GM18951 (cell line): ENCODE measurements around the gene ZNF146.
"Not testable (repeated sequence)": the region's sequence is repeated elsewhere in the genome, so short reads cannot be mapped to it uniquely, and the experiment has no call there.

Experiments
- POLR2A ChIP-seq: IDR thresholded peaks from 4 replicates; pipeline ENCODE4 v1.6.1; 2011; ENCODE audit warnings: mild to moderate bottlenecking; ENCODE audit not compliant: insufficient read length, insufficient read depth; ENCODE audit errors: extremely low read depth
- in situ Hi-C: fragments of 300-500 bp; cut with MboI; formaldehyde crosslinking; loops from one replicate; pipeline ENCODE4 v1.12.0; 2022; ENCODE audit warnings: low sequenced_read_pairs, mixed read lengths, inconsistent platforms; ENCODE audit not compliant: unreplicated experiment

ZNF146 gene

GRCh38 chr19:36252047-36252446, 37.1 kb downstream of the ZNF146 start:
- TF ChIP-seq POLR2A, result no peak
- in situ Hi-C loops, result no loop called here

- in situ Hi-C loops, result no loop called here
- no peak for TF ChIP-seq POLR2A
Measured at GRCh38 chr19:36254848-36255247, 39.9 kb downstream of the ZNF146 start.

DNA sequence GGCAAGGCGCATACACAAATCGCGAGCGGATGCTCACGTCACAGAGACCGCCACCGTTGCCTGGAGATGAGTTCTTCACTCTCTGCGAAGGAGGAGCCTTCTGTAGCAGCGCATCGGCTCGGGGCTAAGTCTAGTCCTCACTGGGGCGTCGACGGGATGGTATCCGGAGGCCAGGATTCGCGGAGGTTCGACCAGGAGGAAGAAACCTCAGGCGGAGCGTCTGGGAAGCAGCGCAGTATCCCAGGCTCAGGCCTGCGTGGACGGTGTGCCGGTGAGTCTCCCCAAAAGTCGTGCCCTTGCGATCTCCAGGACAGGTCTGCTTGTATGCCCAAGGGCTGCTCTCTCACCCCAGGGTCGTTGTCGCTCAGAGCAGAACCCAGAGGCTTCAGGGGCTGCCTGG, 40.4 kb downstream of the ZNF146 start:
- no peak for TF ChIP-seq POLR2A
- in situ Hi-C loops, result no loop called here

DNA sequence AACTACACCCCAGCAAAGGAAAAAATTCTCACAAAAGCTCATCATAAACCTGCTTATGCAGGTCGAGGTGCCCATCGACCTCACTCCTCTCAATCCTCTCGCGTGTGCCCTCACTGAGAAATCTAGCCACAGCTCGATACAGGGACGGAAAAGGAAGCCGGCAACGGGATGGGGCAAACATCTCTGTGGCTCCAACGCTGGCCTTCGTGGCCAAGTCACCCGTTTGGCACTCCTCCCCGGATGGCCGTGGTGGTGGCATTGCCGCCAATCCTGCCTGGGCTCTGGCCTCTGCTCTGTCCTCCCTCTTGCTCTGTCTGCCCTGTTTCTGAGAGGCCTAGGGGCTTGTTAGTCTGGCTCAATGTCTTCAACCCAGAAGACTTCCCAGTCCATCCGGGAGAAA, 41.2 kb downstream of the ZNF146 start:
- TF ChIP-seq POLR2A, result no peak
- in situ Hi-C loops, result no loop called here

GRCh38 chr19:36256853-36257519, 42.1 kb downstream of the ZNF146 start:
- in situ Hi-C loops, result no loop called here
- no peak for TF ChIP-seq POLR2A

DNA sequence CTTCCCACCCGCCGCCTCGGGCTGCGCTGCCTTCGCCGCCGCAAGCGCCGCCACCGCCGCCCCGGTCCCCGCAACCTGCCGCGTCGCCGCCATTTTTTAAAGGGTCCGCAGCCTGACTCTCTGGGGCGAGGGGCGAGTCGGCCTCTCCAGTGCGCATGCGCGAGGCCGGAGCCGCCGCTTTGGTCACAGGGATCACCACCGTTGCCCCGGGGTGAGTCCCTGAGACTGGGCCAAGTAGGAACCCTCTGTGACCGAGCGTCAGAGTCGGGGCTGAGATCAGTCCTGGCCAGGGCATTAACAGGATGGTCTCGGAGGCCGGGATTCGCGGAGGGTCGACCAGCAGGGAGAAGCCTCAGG, 42.6 kb downstream of the ZNF146 start:
- in situ Hi-C loops, result no loop called here
- no peak for TF ChIP-seq POLR2A

- in situ Hi-C loops, result no loop called here
- no peak for TF ChIP-seq POLR2A
Measured at GRCh38 chr19:36258028-36258875, 43.3 kb downstream of the ZNF146 start.

DNA sequence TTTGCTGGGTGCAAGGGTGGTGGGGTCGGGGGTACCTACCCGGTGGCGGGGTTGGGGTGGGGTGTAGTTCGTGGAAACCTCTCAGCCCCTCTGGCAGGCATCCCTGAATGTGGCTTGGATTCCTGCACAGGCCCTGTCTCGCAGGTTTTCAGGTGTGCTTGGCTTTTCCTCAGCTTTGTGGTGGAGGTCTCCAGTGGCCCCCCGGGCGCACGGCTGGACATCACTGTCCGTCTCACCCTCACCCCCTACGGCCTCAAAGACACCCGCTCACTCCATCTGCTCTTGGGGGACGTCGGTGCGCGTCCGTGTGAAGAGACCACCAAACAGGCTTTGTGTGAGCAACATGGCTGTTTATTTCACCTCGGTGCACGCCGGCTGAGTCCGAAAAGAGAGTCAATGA, 44.3 kb downstream of the ZNF146 start:
- no peak for TF ChIP-seq POLR2A
- in situ Hi-C loops, result no loop called here

GRCh38 chr19:36265064-36265463, 50.2 kb downstream of the ZNF146 start:
- no peak for TF ChIP-seq POLR2A
- in situ Hi-C loops, result no loop called here

- in situ Hi-C loops, result no loop called here
- no peak for TF ChIP-seq POLR2A
Measured at GRCh38 chr19:36265856-36266374, 51.0 kb downstream of the ZNF146 start.

DNA sequence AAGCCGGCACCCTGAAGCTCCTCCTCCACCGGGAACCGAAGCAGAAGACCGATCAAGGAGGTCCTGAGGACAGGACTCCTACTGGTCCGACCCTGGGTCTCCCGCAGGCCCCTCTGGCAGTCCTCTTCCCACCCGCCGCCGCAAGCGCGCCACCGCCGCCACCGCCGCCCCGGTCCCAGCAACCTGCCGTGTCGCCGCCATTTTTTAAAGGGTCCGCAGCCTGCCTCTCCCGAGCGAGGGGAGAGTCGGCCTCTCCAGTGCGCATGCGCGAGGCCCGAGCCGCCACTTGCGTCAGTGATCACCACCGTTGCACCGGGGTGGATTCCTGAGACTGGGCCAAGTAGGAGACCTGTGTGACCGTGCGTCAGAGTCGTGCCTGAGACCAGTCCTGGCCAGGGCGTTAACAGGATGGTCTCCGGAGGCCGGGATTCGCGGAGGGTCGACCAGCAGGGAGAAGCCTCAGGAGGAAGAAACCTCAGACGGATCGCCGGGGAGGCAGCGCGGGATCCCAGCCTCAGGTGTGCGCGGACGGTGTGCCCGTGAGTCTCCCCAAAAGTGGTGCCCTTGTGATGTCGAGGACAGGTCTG, 51.6 kb downstream of the ZNF146 start:
- in situ Hi-C loops, result no loop called here
- TF ChIP-seq POLR2A, result no peak

- in situ Hi-C loops, result no loop called here
- TF ChIP-seq POLR2A, result no peak
Measured at GRCh38 chr19:36267061-36267845, 52.3 kb downstream of the ZNF146 start.

DNA sequence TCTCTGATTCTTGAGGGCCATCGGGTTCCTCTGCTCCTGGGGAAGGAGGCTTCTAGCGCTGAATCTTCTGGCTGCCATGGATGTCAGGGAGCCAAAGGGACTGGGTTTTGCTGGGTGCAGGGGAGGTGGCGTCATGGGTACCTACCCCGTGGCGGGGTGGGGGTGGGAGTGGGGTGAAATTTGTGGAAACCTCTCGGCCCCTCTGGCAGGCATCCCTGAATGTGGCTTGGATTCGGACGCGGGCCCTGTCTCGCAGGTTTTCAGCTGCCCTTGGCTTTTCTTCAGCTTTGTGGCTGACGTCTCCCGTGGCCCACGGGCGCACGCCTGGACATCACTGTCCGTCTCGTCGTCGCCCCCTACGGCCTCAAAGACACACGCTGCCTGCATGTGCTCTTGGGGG, 53.2 kb downstream of the ZNF146 start:
- in situ Hi-C loops, result not testable (repeated sequence)

DNA sequence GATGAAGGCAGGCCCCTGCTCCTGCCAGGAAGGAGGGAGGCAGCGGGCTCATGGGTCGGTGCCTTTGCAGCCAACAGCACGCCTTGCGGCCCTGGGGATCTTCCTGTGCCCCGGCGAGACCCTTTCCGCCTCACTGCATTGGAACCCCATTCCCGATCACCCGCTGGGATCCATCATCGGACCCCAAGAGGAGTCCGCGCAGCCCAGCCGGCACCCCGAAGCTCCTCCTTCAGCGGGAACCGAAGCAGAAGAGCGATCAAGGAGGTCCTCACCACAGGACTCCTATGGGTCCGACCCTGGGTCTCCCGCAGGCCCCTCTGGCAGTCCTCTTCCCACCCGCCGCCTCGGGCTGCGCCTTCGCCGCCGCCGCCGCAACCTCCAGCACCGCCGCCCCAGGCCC, 53.7 kb downstream of the ZNF146 start:
- in situ Hi-C loops, result not testable (repeated sequence)

GRCh38 chr19:36269295-36269694, 54.4 kb downstream of the ZNF146 start:
- in situ Hi-C loops, result not testable (repeated sequence)
